GM23338 (cell line): ENCODE measurements around the gene ADAMTS10.

Experiments
- NANOG ChIP-seq: IDR thresholded peaks from 2 replicates; pipeline ENCODE4 v1.6.1; 2016; ENCODE audit warnings: antibody characterized with exemption, borderline replicate concordance
- POLR2AphosphoS5 ChIP-seq: IDR thresholded peaks from 2 replicates; pipeline ENCODE4 v1.6.1; 2016; ENCODE audit warnings: antibody characterized with exemption, low read depth
- ZNF331 ChIP-seq: fragments of 250-450 bp; sonication (Bioruptor Pico); IDR thresholded peaks from 2 replicates; pipeline ENCODE4 v1.5.0; 2020; ENCODE audit warnings: low read depth, mild to moderate bottlenecking, moderate library complexity
- TF ChIP-seq, protein P1 (sequence below), 2 experiments: fragments of 200-600 bp in 1 of 2; sonication (generic) in 1 of 2; conservative IDR thresholded peaks; 2 replicates each; pipeline versions ENCODE4 v1.5.1 to v1.6.1; 2016 to 2017; ENCODE audit warnings: antibody characterized with exemption in 2 of 2, low read depth in 2 of 2, mild to moderate bottlenecking in 2 of 2, moderate library complexity in 1 of 2
- TF ChIP-seq, protein P2 (sequence below): IDR thresholded peaks from one replicate; pipeline ENCODE4 v1.6.1; 2018; ENCODE audit warnings: antibody characterized with exemption; ENCODE audit not compliant: unreplicated experiment

DNA sequence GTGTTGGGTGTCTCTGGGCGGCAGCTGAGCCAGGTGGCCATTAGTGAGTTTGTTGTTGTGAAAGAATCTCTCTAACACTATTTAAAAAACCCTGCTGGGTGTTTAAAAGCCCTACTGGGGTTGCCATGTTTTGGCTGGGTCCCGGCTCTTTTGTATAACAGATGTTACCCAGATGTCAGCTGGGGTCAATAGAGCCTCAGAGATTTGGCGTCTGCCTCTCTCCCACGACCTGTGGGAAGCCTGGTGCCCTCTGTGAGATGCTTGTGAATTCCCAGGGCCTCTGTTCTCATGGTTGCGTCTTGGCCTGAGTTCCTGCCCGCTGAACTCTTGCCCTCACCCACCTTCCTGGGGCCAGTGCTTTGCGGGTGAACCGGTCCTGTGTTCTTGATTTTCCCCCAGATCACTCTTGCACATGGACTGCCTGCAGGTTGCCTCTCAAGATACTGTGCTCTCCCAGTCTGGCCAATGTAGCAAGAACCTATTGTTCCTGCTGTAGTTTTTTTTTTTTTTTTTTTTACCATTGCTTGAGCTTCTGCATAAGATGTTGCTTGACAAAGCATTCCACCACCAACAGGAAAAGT lies 29.4 kb upstream of the ADAMTS10 start:
- TF ChIP-seq POLR2AphosphoS5: no peak
- TF ChIP-seq, protein P1, sequence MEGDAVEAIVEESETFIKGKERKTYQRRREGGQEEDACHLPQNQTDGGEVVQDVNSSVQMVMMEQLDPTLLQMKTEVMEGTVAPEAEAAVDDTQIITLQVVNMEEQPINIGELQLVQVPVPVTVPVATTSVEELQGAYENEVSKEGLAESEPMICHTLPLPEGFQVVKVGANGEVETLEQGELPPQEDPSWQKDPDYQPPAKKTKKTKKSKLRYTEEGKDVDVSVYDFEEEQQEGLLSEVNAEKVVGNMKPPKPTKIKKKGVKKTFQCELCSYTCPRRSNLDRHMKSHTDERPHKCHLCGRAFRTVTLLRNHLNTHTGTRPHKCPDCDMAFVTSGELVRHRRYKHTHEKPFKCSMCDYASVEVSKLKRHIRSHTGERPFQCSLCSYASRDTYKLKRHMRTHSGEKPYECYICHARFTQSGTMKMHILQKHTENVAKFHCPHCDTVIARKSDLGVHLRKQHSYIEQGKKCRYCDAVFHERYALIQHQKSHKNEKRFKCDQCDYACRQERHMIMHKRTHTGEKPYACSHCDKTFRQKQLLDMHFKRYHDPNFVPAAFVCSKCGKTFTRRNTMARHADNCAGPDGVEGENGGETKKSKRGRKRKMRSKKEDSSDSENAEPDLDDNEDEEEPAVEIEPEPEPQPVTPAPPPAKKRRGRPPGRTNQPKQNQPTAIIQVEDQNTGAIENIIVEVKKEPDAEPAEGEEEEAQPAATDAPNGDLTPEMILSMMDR (conservative IDR thresholded peaks at IDR 0.05; ENCODE audit: low read depth in 2 of 2): no peak
- TF ChIP-seq NANOG: no peak
- TF ChIP-seq, protein P2, sequence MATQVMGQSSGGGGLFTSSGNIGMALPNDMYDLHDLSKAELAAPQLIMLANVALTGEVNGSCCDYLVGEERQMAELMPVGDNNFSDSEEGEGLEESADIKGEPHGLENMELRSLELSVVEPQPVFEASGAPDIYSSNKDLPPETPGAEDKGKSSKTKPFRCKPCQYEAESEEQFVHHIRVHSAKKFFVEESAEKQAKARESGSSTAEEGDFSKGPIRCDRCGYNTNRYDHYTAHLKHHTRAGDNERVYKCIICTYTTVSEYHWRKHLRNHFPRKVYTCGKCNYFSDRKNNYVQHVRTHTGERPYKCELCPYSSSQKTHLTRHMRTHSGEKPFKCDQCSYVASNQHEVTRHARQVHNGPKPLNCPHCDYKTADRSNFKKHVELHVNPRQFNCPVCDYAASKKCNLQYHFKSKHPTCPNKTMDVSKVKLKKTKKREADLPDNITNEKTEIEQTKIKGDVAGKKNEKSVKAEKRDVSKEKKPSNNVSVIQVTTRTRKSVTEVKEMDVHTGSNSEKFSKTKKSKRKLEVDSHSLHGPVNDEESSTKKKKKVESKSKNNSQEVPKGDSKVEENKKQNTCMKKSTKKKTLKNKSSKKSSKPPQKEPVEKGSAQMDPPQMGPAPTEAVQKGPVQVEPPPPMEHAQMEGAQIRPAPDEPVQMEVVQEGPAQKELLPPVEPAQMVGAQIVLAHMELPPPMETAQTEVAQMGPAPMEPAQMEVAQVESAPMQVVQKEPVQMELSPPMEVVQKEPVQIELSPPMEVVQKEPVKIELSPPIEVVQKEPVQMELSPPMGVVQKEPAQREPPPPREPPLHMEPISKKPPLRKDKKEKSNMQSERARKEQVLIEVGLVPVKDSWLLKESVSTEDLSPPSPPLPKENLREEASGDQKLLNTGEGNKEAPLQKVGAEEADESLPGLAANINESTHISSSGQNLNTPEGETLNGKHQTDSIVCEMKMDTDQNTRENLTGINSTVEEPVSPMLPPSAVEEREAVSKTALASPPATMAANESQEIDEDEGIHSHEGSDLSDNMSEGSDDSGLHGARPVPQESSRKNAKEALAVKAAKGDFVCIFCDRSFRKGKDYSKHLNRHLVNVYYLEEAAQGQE: no peak
- no peak for TF ChIP-seq ZNF331 (CRISPR knock-in tag)
